ENCODE data around the gene ANGEL1.

The ANGEL1 gene

GRCh38 chr14:76774821-76775694 lies 37.6 kb downstream of the ANGEL1 start:
- TF ChIP-seq TCF12 (IDR thresholded peaks at IDR 0.05; ENCODE audit: low read depth) (no peak), TAF1 (IDR thresholded peaks at IDR 0.05; ENCODE audit: low read depth) (no peak), RAD21 (IDR thresholded peaks at IDR 0.05; ENCODE audit: low read depth) (no peak), CREB1 (IDR thresholded peaks at IDR 0.05; ENCODE audit: low read depth) (no peak), USF1 (IDR thresholded peaks at IDR 0.05) (no peak), FOXM1 (IDR thresholded peaks at IDR 0.05; ENCODE audit: borderline replicate concordance, low read depth) (no peak), YY1 (IDR thresholded peaks at IDR 0.05; ENCODE audit: low read depth) (no peak), ZBTB7A (IDR thresholded peaks at IDR 0.05; ENCODE audit: low read depth) (no peak), MAX (IDR thresholded peaks at IDR 0.05) (no peak), REST (IDR thresholded peaks at IDR 0.05; ENCODE audit: low read depth) (no peak), NFIC (IDR thresholded peaks at IDR 0.05) (no peak), TEAD4 (IDR thresholded peaks at IDR 0.05) (no peak), EP300 (IDR thresholded peaks at IDR 0.05; ENCODE audit: borderline replicate concordance) (no peak)

GRCh38 chr14:76773956-76774820 lies 38.5 kb downstream of the ANGEL1 start:
- no peak for TF ChIP-seq EGR1 (IDR thresholded peaks at IDR 0.05)
- no peak for TF ChIP-seq ZBTB7A (IDR thresholded peaks at IDR 0.05; ENCODE audit: low read depth)
- no peak for TF ChIP-seq RAD21 (IDR thresholded peaks at IDR 0.05; ENCODE audit: low read depth)
- no peak for TF ChIP-seq TAF1 (IDR thresholded peaks at IDR 0.05; ENCODE audit: low read depth)

- TF ChIP-seq NFIC (IDR thresholded peaks at IDR 0.05) (no peak), USF1 (IDR thresholded peaks at IDR 0.05) (no peak)
These were observed 39.3 kb downstream of the ANGEL1 start for GRCh38 chr14:76773188-76773885.

GRCh38 chr14:76772300-76773187 lies 40.1 kb downstream of the ANGEL1 start:
- TF ChIP-seq TAF1 (IDR thresholded peaks at IDR 0.05; ENCODE audit: low read depth) (no peak), YY1 (IDR thresholded peaks at IDR 0.05; ENCODE audit: low read depth) (no peak), USF1 (IDR thresholded peaks at IDR 0.05) (no peak), REST (IDR thresholded peaks at IDR 0.05; ENCODE audit: low read depth) (no peak), TEAD4 (IDR thresholded peaks at IDR 0.05) (no peak), CREB1 (IDR thresholded peaks at IDR 0.05; ENCODE audit: low read depth) (no peak), CEBPB (IDR thresholded peaks at IDR 0.05) (no peak), FOXM1 (IDR thresholded peaks at IDR 0.05; ENCODE audit: borderline replicate concordance, low read depth) (no peak), EGR1 (IDR thresholded peaks at IDR 0.05) (no peak)
